Gastrocnemius medialis (tissue), 4 donors: Measurements from ENCODE around the gene TTBK1.

Experiments used
- POLR2A ChIP-seq, 2 donors: fragments of 450-650 bp; IDR thresholded peaks; one replicate each; pipeline ENCODE4 v1.6.1; 2017; ENCODE audit warnings: antibody characterized with exemption in 2 of 2, mild to moderate bottlenecking in 2 of 2, moderate library complexity in 2 of 2
- TF ChIP-seq, protein P1 (sequence below), 5 experiments: fragments of 450-650 bp in 3 of 5; fragments of 200-600 bp in 2 of 5; sonication (generic) in 2 of 5; IDR thresholded peaks in 4 of 5; conservative IDR thresholded peaks in 1 of 5; 1 replicate in 4 of 5; 2 replicates in 1 of 5; pipeline ENCODE4 v1.5.1; 2016 to 2019; ENCODE audit warnings: antibody characterized with exemption in 5 of 5, mild to moderate bottlenecking in 3 of 5, moderate library complexity in 3 of 5

DNA sequence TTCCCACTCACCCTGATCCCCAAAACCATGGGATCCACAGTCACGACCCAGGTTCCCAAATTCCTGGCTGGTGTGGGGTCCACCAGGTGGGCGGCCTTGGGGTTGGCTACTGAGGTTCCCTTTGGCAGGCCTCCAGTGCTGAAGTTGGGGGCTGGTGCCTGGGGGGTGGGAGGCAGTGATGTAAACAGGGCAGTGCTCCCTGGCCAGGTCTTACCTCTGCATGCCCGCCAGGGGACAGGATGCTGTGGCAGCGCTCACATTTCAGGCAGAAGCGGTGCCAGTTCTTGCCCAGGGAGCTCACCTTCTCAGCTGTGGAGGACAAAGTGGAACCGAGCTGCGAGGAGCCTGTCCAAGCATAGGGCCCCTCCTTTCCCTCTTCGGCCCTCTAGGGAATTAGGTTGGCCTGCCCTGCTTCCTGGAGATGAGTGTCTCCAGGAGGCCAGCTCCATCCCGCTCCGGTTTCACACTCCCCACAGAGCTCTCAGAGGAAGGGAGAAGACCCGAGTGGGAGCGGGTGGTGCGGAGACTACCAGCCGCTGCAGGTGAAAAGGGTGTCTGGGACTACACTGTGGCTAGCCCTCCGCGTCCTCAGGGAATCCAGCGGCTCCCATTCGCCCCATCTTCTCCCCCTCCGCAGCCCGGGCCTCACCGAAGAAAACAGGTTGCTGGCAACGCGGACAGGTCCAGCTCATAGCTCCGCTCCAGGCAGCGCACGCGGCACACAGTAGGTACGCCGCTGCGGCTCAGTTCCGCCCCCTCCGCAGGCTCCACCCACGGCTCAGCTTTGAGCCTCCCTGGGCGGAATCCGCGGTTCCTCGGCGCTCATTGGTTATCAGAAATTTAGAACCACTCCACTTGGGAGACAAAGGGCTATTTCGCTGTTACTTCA is 65.1 kb downstream of the TTBK1 start, which contains the start of gene CRIP3:
- TF ChIP-seq, protein P1, sequence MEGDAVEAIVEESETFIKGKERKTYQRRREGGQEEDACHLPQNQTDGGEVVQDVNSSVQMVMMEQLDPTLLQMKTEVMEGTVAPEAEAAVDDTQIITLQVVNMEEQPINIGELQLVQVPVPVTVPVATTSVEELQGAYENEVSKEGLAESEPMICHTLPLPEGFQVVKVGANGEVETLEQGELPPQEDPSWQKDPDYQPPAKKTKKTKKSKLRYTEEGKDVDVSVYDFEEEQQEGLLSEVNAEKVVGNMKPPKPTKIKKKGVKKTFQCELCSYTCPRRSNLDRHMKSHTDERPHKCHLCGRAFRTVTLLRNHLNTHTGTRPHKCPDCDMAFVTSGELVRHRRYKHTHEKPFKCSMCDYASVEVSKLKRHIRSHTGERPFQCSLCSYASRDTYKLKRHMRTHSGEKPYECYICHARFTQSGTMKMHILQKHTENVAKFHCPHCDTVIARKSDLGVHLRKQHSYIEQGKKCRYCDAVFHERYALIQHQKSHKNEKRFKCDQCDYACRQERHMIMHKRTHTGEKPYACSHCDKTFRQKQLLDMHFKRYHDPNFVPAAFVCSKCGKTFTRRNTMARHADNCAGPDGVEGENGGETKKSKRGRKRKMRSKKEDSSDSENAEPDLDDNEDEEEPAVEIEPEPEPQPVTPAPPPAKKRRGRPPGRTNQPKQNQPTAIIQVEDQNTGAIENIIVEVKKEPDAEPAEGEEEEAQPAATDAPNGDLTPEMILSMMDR (IDR thresholded peaks at IDR 0.05 in 4 of 5, conservative IDR thresholded peaks at IDR 0.05 in 1 of 5) = no peak
- TF ChIP-seq POLR2A (IDR thresholded peaks at IDR 0.05) = no peak
